ENCODE measurements around the gene PPP2R5C. TPM values are rescaled to one million over a fixed set of nuclear protein-coding genes. Genes with fewer than 3 reads are reported as not detected.

The PPP2R5C gene
- total and polyA plus RNA-seq, 9 of the 15 experiments (the other 6 are each of a cell fraction or from before 2014, with no cell fraction given) = 284 to 617 (median 395) TPM

DNA sequence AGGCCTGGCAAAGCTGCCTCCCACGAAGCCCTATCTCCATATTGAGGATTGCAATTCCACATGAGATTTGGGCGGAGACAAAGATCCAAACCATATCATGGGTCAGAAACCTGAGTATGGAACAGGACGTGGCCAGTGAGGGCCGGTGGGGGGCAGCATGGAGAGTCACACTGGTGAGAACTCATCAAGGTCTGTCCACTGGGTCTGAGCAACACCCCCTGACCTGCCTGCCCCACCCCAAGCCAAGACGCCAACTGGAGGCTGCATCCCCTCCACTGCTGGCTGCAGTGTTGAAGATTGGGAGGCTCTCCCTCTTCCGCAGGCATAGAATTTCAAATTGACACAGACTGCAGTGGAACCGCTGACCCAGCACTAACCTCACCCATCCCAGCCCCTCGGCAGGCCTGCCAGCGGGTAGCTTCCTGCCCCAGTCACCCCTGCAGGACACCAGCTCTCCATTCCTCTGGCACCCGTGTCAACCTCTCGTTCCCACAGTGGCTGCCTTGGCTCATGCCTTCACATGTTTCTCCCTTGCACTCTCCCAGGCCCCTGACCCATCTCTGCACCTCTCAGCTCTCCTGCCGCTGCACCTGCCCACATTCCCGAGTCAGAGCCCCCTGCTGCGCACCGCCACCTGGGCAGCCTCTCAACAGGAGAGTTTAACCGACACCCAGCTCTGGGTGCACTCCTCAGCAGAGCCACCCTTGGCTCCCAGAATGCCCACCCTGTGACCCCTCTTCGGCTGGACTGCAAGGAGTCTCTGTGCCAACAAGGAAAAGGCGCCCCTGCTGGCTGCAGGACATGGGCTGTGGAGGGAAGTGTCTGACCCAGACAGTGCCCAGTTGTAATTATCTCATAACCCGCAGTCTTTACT is 45.2 kb upstream of the PPP2R5C start (continued):
- TF ChIP-seq, protein P1, sequence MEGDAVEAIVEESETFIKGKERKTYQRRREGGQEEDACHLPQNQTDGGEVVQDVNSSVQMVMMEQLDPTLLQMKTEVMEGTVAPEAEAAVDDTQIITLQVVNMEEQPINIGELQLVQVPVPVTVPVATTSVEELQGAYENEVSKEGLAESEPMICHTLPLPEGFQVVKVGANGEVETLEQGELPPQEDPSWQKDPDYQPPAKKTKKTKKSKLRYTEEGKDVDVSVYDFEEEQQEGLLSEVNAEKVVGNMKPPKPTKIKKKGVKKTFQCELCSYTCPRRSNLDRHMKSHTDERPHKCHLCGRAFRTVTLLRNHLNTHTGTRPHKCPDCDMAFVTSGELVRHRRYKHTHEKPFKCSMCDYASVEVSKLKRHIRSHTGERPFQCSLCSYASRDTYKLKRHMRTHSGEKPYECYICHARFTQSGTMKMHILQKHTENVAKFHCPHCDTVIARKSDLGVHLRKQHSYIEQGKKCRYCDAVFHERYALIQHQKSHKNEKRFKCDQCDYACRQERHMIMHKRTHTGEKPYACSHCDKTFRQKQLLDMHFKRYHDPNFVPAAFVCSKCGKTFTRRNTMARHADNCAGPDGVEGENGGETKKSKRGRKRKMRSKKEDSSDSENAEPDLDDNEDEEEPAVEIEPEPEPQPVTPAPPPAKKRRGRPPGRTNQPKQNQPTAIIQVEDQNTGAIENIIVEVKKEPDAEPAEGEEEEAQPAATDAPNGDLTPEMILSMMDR (IDR thresholded peaks at IDR 0.05 in 2 of 3, conservative IDR thresholded peaks at IDR 0.05 in 1 of 3; ENCODE audit: insufficient read depth in 2 of 3, low read depth in 1 of 3, low read length in 3 of 3) = peak; percentile 47 to 59 (median 50)
- TF ChIP-seq ZNF780A (CRISPR knock-in tag; IDR thresholded peaks at IDR 0.05) = no peak
- TF ChIP-seq KDM1A (IDR thresholded peaks at IDR 0.05) = no peak
- TF ChIP-seq, protein P2, sequence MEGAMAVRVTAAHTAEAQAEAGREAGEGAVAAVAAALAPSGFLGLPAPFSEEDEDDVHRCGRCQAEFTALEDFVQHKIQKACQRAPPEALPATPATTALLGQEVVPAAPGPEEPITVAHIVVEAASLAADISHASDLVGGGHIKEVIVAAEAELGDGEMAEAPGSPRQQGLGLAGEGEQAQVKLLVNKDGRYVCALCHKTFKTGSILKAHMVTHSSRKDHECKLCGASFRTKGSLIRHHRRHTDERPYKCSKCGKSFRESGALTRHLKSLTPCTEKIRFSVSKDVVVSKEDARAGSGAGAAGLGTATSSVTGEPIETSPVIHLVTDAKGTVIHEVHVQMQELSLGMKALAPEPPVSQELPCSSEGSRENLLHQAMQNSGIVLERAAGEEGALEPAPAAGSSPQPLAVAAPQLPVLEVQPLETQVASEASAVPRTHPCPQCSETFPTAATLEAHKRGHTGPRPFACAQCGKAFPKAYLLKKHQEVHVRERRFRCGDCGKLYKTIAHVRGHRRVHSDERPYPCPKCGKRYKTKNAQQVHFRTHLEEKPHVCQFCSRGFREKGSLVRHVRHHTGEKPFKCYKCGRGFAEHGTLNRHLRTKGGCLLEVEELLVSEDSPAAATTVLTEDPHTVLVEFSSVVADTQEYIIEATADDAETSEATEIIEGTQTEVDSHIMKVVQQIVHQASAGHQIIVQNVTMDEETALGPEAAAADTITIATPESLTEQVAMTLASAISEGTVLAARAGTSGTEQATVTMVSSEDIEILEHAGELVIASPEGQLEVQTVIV (CRISPR knock-in tag; IDR thresholded peaks at IDR 0.05; ENCODE audit: borderline replicate concordance) = no peak
